Loucy (cell line): ENCODE measurements around the gene TRIM2.

ENCODE experiments used
- H2AFZ ChIP-seq: fragments of 200-600 bp; sonication (generic); 2 replicates; pipeline ENCODE4 v1.6.0; 2016; ENCODE audit warnings: antibody characterized with exemption, mild to moderate bottlenecking, low read length, moderate library complexity
- H3F3A ChIP-seq: fragments of 200-600 bp; 2 replicates; pipeline ENCODE4 v1.6.0; 2016; ENCODE audit warnings: antibody characterized with exemption, low read depth, mild to moderate bottlenecking
- H3K27me3 ChIP-seq: fragments of 200-600 bp; sonication (generic); 2 replicates; pipeline ENCODE4 v1.6.1; 2014; ENCODE audit warnings: low read length, mild to moderate bottlenecking; ENCODE audit not compliant: insufficient read depth, poor library complexity, severe bottlenecking
- H3K36me3 ChIP-seq: fragments of 200-600 bp; sonication (generic); 2 replicates; pipeline ENCODE4 v1.6.1; 2016; ENCODE audit warnings: low read length; ENCODE audit not compliant: insufficient read depth
- H3K4me1 ChIP-seq: fragments of 200-600 bp; sonication (generic); 2 replicates; pipeline ENCODE4 v1.5.1; 2014; ENCODE audit warnings: low read length, mild to moderate bottlenecking; ENCODE audit not compliant: insufficient read depth, poor library complexity, severe bottlenecking
- H3K4me2 ChIP-seq: fragments of 200-600 bp; sonication (generic); 2 replicates; pipeline ENCODE4 v1.6.0; 2014; ENCODE audit warnings: antibody characterized with exemption, low read length, low read depth, mild to moderate bottlenecking; ENCODE audit not compliant: poor library complexity, severe bottlenecking
- H3K4me3 ChIP-seq: fragments of 200-600 bp; sonication (generic); 2 replicates; pipeline ENCODE4 v1.5.1; 2014; ENCODE audit warnings: low read length, mild to moderate bottlenecking, mixed read lengths; ENCODE audit not compliant: poor library complexity, severe bottlenecking
- H3K79me2 ChIP-seq: fragments of 200-600 bp; sonication (generic); 2 replicates; pipeline ENCODE4 v1.6.1; 2014; ENCODE audit warnings: low read length; ENCODE audit not compliant: insufficient read depth
- H3K9ac ChIP-seq: fragments of 200-600 bp; sonication (generic); 2 replicates; pipeline ENCODE4 v1.6.0; 2014; ENCODE audit warnings: mild to moderate bottlenecking, low read depth, low read length, moderate library complexity; ENCODE audit not compliant: poor library complexity, severe bottlenecking
- H3K9me2 ChIP-seq: fragments of 200-600 bp; sonication (generic); replicated peaks from 2 replicates; pipeline ENCODE4 v1.6.1; 2016; ENCODE audit warnings: low read depth, low read length, mixed read lengths
- H3K9me3 ChIP-seq: fragments of 200-600 bp; sonication (generic); 2 replicates; pipeline ENCODE4 v1.6.1; 2014; ENCODE audit warnings: mild to moderate bottlenecking, antibody characterized with exemption, low read length, low read depth; ENCODE audit not compliant: insufficient read depth
- H4K20me1 ChIP-seq: fragments of 200-600 bp; sonication (generic); 2 replicates; pipeline ENCODE4 v1.6.0; 2014; ENCODE audit warnings: antibody characterized with exemption, low read length, mild to moderate bottlenecking; ENCODE audit not compliant: insufficient read depth, poor library complexity, severe bottlenecking
- EZH2phosphoT487 ChIP-seq: fragments of 200-600 bp; IDR thresholded peaks from 2 replicates; pipeline ENCODE4 v1.6.1; 2018; ENCODE audit warnings: antibody characterized with exemption, mild to moderate bottlenecking, moderate library complexity, borderline replicate concordance
- TF ChIP-seq, protein P1 (sequence below): fragments of 200-600 bp; sonication (generic); conservative IDR thresholded peaks from 2 replicates; pipeline ENCODE4 v1.5.1; 2014; ENCODE audit warnings: mild to moderate bottlenecking, antibody characterized with exemption, low read length

Gene TRIM2

DNA sequence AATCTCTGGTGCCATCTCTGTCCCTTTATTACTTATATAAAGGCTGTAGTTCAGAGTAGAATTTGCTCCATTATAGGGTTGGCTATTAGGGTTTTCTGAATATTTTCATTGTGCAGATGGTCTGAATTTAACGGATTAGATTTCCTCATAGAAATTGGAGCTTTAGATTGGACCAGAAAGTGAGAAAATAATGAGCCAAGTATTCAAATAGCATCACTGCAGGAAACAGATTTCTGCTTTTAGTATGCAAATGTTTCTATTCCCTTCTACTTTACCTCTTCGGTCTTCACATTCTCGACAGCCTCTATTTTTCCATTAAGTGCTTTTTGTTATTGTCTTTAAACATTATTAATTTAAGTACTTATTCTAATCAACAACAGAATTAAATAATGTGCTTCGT, 55.4 kb downstream of the TRIM2 start:
- H3K27me3 ChIP-seq, result no peaks in the 10 kb centered on the region
- no peaks in the 10 kb centered on the region for H3K4me1 ChIP-seq
- H3K9me2 ChIP-seq, result no peaks in the 10 kb centered on the region
- H4K20me1 ChIP-seq, result no peaks in the 10 kb centered on the region
- no peaks in the 10 kb centered on the region for H3K36me3 ChIP-seq
- no peaks in the 10 kb centered on the region for H3K79me2 ChIP-seq
- TF ChIP-seq, protein P1, sequence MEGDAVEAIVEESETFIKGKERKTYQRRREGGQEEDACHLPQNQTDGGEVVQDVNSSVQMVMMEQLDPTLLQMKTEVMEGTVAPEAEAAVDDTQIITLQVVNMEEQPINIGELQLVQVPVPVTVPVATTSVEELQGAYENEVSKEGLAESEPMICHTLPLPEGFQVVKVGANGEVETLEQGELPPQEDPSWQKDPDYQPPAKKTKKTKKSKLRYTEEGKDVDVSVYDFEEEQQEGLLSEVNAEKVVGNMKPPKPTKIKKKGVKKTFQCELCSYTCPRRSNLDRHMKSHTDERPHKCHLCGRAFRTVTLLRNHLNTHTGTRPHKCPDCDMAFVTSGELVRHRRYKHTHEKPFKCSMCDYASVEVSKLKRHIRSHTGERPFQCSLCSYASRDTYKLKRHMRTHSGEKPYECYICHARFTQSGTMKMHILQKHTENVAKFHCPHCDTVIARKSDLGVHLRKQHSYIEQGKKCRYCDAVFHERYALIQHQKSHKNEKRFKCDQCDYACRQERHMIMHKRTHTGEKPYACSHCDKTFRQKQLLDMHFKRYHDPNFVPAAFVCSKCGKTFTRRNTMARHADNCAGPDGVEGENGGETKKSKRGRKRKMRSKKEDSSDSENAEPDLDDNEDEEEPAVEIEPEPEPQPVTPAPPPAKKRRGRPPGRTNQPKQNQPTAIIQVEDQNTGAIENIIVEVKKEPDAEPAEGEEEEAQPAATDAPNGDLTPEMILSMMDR, result no peak
- TF ChIP-seq EZH2phosphoT487, result no peak
- H3K4me2 ChIP-seq, result no peak overlapping the region
- no peak overlapping the region for H3K4me3 ChIP-seq
- no peaks in the 10 kb centered on the region for H3F3A ChIP-seq
- H2AFZ ChIP-seq, result no peak overlapping the region
- H3K9ac ChIP-seq, result no peak overlapping the region
- H3K9me3 ChIP-seq, result no peaks in the 10 kb centered on the region

DNA sequence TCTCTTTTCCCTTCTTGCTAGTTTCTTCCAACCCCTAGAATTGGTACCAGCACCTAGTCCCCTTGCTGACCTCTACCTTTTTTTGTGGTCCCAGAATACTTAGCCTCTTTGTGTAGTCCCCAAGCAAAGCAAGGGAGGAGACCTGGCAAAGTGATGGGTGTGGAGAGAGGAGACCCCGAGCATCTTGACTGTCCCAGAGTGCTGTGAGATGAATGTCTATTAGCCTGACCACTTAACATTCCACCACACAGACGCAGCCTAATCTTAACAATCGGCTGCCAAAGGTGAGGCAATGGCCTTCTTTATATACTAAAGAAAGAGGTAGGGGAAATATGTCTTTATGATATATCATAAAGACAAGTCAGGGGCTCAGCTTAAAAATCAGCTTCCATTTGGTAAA, 55.9 kb downstream of the TRIM2 start:
- H3K4me2 ChIP-seq, result no peak overlapping the region
- no peaks in the 10 kb centered on the region for H3K4me1 ChIP-seq
- no peak for TF ChIP-seq EZH2phosphoT487
- TF ChIP-seq, protein P1, result no peak
- no peaks in the 10 kb centered on the region for H3K27me3 ChIP-seq
- no peak overlapping the region for H3K9ac ChIP-seq
- H3K36me3 ChIP-seq, result no peaks in the 10 kb centered on the region
- no peaks in the 10 kb centered on the region for H3F3A ChIP-seq
- H3K4me3 ChIP-seq, result no peak overlapping the region
- no peak overlapping the region for H2AFZ ChIP-seq
- no peaks in the 10 kb centered on the region for H3K9me3 ChIP-seq
- no peaks in the 10 kb centered on the region for H3K9me2 ChIP-seq
- no peaks in the 10 kb centered on the region for H3K79me2 ChIP-seq
- no peaks in the 10 kb centered on the region for H4K20me1 ChIP-seq

DNA sequence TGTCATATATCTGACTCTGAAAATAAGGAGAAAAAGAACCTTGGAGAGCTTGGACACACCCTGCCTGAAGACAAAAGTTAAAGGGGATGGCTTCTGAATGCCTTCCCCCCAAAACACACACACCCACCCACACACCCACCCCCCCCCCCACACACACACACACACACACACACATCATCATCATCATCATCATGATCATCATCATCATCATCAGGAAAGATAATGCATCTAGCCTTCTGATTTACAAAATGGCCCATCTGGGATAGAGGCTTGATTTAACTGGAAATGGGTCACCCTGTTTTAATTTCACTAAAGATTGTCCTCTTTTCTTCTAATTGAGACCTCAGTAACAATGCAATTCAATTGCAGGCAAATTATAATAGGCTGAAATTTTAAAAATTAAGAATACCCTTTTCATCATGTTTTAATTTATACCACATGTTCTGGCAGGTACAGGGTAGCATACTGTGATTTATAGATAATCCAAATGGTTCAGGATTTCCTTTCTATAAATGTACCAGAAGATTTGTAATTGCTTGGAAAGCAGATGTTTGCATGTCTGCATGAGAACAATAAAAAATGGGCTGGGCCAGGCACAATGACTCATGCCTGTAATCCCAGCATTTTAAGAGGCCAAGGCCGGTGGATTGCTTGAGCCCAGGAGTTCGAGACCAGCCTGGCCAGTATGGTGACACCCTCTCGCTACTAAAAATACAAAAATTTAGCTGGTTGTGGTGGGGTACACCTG, 56.5 kb downstream of the TRIM2 start:
- H3K4me2 ChIP-seq, result no peak overlapping the region
- H3K79me2 ChIP-seq, result no peaks in the 10 kb centered on the region

More for the DNA sequence above, 56.5 kb downstream of the TRIM2 start:
- H3K9ac ChIP-seq, result no peak overlapping the region
- H3F3A ChIP-seq, result no peaks in the 10 kb centered on the region
- H4K20me1 ChIP-seq, result no peaks in the 10 kb centered on the region
- TF ChIP-seq, protein P1, result no peak
- TF ChIP-seq EZH2phosphoT487, result no peak
- H3K36me3 ChIP-seq, result no peaks in the 10 kb centered on the region
- H3K4me3 ChIP-seq, result no peak overlapping the region
- H3K27me3 ChIP-seq, result no peaks in the 10 kb centered on the region
- H3K9me2 ChIP-seq, result no peaks in the 10 kb centered on the region
- no peaks in the 10 kb centered on the region for H3K9me3 ChIP-seq
- no peak overlapping the region for H2AFZ ChIP-seq
- H3K4me1 ChIP-seq, result no peaks in the 10 kb centered on the region
